ENCODE data around the gene CACNA1B. TPM values are rescaled to one million over a fixed set of nuclear protein-coding genes. Genes with fewer than 3 reads are reported as not detected.
"Not testable (repeated sequence)": the region's sequence is repeated elsewhere in the genome, so short reads cannot be mapped to it uniquely, and the experiment has no call there.

Gene CACNA1B
- total RNA-seq, 6 experiments from 2014 or later: not detected

GRCh38 chr9:138078846-138079245, 201.3 kb downstream of the CACNA1B start:
- DNase-seq: no peak
- Mint-ChIP-seq H3K4me3 (no peak overlapping the region), H3K9me3 (peaks cover 66% of the 10 kb centered on the region), H3K4me1 (ENCODE audit: low read depth) (no peaks in the 10 kb centered on the region), H3K36me3 (ENCODE audit: low read depth) (peaks cover 17% of the 10 kb centered on the region), H3K27me3 (ENCODE audit: insufficient read depth) (peaks cover 7% of the 10 kb centered on the region), H3K27ac (no peak overlapping the region)
- TF ChIP-seq, protein P1, sequence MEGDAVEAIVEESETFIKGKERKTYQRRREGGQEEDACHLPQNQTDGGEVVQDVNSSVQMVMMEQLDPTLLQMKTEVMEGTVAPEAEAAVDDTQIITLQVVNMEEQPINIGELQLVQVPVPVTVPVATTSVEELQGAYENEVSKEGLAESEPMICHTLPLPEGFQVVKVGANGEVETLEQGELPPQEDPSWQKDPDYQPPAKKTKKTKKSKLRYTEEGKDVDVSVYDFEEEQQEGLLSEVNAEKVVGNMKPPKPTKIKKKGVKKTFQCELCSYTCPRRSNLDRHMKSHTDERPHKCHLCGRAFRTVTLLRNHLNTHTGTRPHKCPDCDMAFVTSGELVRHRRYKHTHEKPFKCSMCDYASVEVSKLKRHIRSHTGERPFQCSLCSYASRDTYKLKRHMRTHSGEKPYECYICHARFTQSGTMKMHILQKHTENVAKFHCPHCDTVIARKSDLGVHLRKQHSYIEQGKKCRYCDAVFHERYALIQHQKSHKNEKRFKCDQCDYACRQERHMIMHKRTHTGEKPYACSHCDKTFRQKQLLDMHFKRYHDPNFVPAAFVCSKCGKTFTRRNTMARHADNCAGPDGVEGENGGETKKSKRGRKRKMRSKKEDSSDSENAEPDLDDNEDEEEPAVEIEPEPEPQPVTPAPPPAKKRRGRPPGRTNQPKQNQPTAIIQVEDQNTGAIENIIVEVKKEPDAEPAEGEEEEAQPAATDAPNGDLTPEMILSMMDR (IDR thresholded peaks at IDR 0.05): no peak

GRCh38 chr9:138080979-138081378, 203.4 kb downstream of the CACNA1B start:
- no peak for DNase-seq
- Mint-ChIP-seq H3K4me1 (ENCODE audit: low read depth) (no peaks in the 10 kb centered on the region), H3K9me3 (peaks cover 62% of the 10 kb centered on the region), H3K36me3 (ENCODE audit: low read depth) (peaks cover 17% of the 10 kb centered on the region), H3K27me3 (ENCODE audit: insufficient read depth) (peaks cover 7% of the 10 kb centered on the region), H3K27ac (no peak overlapping the region), H3K4me3 (no peak overlapping the region)
- TF ChIP-seq, protein P1 (IDR thresholded peaks at IDR 0.05): no peak

GRCh38 chr9:138082918-138083636, 205.5 kb downstream of the CACNA1B start:
- no peaks in the 10 kb centered on the region; the same call in 1 of the 2 replicates for H3K27me3 Mint-ChIP-seq (ENCODE audit: insufficient read depth)
- TF ChIP-seq, protein P1 (IDR thresholded peaks at IDR 0.05): no peak

DNA sequence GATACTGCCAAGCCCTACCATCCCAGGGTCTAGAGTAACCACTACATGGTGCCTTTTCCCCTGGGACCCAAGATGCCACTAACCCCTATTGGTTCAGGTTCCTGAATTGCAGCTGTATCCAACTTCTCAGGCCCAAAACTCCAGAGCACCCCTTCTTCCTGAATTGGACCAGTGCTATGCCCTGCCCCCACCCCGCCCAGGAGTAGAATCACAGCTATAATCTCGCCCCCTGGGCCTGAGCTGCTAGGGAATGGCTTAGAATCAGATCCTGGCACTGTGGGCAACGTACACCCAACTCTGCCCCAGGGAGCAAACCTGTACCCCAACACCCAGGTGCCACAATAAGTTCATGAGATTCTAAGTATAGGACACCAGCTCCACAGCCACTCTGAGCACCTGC, 206.3 kb downstream of the CACNA1B start:
- no peak overlapping the region for H3K27ac Mint-ChIP-seq
- H3K9me3 Mint-ChIP-seq: peaks cover 50% of the 10 kb centered on the region
- no peak for DNase-seq
- no peaks in the 10 kb centered on the region; the same call in 1 of the 2 replicates for H3K27me3 Mint-ChIP-seq (ENCODE audit: insufficient read depth)
- H3K4me1 Mint-ChIP-seq (ENCODE audit: low read depth): no peaks in the 10 kb centered on the region
- peaks cover 10% of the 10 kb centered on the region for H3K36me3 Mint-ChIP-seq (ENCODE audit: low read depth)
- no peak overlapping the region for H3K4me3 Mint-ChIP-seq
- TF ChIP-seq, protein P1 (IDR thresholded peaks at IDR 0.05): no peak

More at GRCh38 chr9:138082918-138083636, 205.5 kb downstream of the CACNA1B start:
- no peaks in the 10 kb centered on the region for H3K4me1 Mint-ChIP-seq (ENCODE audit: low read depth)
- peaks cover 58% of the 10 kb centered on the region for H3K9me3 Mint-ChIP-seq
- no peak overlapping the region for H3K27ac Mint-ChIP-seq
- DNase-seq: no peak
- no peak overlapping the region for H3K4me3 Mint-ChIP-seq
- H3K36me3 Mint-ChIP-seq (ENCODE audit: low read depth): peaks cover 17% of the 10 kb centered on the region

DNA sequence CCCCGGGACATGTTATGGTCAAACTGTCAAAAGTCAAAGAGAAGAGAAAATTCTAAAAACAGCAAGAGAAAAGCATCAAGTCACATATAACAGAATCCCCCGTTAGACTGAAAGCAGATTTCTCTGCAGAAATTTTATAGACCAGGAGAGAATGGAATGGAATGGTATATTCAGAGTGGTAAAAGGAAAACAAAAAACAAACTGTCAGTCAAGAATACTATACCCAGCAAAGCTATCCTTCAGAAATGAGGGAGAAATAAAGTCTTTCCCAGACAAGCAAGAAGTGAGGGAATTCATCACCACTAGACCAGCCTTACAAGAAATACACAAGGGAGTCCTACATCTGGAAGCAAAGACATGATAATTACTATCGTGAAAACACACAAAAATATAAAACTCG, 208.0 kb downstream of the CACNA1B start:
- DNase-seq: no peak
- TF ChIP-seq, protein P1 (IDR thresholded peaks at IDR 0.05): no peak

GRCh38 chr9:138092057-138092456, 214.5 kb downstream of the CACNA1B start:
- DNase-seq; H3K27ac Mint-ChIP-seq; H3K4me3 Mint-ChIP-seq; H3K4me1 Mint-ChIP-seq (ENCODE audit: low read depth); H3K36me3 Mint-ChIP-seq (ENCODE audit: low read depth); H3K27me3 Mint-ChIP-seq (ENCODE audit: insufficient read depth): not testable (repeated sequence)
- peaks cover 49% of the 10 kb centered on the region for H3K9me3 Mint-ChIP-seq

More for the DNA sequence above, 208.0 kb downstream of the CACNA1B start:
- H3K4me3 Mint-ChIP-seq: no peak overlapping the region
- no peaks in the 10 kb centered on the region; the same call in 1 of the 2 replicates for H3K36me3 Mint-ChIP-seq (ENCODE audit: low read depth)
- no peak overlapping the region for H3K27ac Mint-ChIP-seq
- no peaks in the 10 kb centered on the region for H3K4me1 Mint-ChIP-seq (ENCODE audit: low read depth)
- H3K27me3 Mint-ChIP-seq (ENCODE audit: insufficient read depth): no peaks in the 10 kb centered on the region; the same call in 1 of the 2 replicates
- peaks cover 37% of the 10 kb centered on the region for H3K9me3 Mint-ChIP-seq

Data from HFFc6 (cell line).